NOMO-1 (cell line): ENCODE results near the gene TNPO3.
"Not testable (repeated sequence)": the region's sequence is repeated elsewhere in the genome, so short reads cannot be mapped to it uniquely, and the experiment has no call there.

Experiments used
- DNase-seq, 2 experiments: peaks; one replicate each; lab custom pipeline; 2025; ENCODE audit not compliant: unreplicated experiment in 2 of 2; lab: John Stamatoyannopoulos, UW

TNPO3 gene

GRCh38 chr7:128968624-128969023 lies 86.3 kb downstream of the TNPO3 start:
- DNase-seq: no peak

DNA sequence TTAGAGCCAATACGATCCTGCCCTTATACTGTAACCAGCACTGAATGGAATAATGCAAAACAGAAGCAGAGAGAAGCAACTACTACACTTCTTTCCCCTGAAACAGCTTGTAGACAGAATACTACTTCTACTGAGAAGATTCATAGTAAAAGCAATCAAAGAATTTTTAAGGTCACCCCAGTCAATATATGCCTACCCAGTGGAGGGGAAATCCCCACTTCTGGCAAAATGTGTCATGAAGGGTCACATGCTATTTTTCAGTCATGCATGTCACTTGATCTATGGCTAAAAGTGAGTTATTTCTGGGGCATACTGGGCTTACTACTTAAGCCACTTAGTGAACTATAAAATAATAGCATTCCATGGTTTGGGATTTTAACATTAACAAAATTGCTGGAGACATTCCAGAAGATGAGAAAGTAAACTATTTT lies 91.6 kb downstream of the TNPO3 start:
- DNase-seq: no peak

DNA sequence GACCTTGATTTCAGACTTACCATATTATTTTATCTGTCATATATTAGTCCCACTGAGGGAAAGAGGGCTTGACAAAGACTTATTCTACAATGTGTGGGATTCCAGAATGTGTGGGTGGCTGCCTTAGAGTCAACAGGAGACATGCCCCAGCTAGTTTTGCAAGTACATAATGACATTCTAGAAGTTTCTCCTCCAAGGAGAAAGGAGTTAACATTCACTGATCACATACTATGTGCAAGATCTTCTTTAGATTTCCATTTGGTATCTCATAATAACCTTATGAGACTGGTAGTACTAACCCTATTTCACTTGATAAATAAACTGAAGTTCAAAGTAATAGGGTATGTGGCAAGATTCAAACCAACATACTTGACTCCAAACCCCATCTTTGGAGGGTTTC lies 92.0 kb downstream of the TNPO3 start:
- no peak for DNase-seq

DNA sequence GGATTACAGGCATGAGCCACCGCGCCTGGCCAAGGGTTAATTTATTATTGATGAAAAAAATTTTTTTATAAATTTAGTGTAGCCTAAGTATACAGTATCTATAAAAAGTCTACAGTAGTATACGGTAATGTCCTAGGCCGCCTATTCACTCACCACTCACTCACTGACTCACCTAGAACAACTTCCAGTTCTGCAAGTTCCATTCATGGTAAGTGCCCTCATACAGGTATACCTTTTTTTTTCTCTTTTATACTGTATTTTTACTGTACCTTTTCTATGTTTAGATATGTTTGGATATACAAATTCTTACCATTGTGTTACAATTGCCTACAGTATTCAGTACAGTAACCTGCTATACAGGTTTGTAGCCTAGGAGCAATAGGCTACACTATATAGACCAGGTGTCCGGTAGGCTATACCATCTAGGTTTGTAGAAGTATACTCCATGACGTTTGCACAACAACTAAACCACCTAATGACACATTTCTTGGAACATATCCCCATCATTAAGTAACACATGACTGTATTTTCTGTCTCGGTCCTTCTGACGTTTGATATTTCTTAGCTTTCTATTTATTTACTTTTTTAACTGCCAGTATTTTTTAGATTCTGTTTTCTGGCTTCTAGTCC lies 93.8 kb downstream of the TNPO3 start:
- DNase-seq: no peak

DNA sequence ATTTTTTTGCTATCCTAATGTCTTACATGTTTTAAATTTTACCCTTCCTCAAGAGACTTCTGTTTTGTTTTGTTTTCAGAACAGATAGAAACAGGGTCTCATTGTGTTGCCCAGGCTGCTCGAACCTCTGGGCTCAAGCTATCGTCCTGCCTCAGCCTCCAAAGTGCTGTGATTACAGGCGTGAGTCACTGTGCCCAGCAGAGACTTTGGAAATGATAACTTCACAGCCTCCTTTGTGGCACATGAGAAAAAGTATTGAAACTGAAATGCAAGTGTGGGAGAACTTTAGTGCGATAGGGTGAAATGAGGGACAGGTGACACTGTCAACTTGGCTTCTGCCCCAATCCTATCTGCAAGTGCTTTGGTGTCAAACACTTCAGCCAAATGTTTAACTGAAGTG lies 95.6 kb downstream of the TNPO3 start:
- DNase-seq: no peak

DNA sequence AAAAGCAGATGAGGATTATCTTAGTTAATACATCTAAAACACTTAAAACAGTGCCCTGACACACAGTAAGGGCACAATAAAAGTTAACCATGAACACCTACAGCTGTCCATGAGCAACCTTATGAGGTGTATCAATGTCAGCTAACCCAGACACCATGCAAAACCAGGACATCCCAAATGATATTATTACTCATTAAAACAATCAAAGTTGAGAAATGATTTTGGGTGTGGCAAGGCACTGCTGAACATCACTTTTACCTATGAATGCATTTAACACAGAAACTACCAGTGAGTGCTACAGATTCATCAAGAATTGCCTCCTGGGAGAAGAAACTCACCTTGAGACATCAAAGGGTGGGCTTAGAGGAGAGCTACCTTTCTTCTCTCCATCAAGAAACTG lies 98.9 kb downstream of the TNPO3 start:
- no peak for DNase-seq

DNA sequence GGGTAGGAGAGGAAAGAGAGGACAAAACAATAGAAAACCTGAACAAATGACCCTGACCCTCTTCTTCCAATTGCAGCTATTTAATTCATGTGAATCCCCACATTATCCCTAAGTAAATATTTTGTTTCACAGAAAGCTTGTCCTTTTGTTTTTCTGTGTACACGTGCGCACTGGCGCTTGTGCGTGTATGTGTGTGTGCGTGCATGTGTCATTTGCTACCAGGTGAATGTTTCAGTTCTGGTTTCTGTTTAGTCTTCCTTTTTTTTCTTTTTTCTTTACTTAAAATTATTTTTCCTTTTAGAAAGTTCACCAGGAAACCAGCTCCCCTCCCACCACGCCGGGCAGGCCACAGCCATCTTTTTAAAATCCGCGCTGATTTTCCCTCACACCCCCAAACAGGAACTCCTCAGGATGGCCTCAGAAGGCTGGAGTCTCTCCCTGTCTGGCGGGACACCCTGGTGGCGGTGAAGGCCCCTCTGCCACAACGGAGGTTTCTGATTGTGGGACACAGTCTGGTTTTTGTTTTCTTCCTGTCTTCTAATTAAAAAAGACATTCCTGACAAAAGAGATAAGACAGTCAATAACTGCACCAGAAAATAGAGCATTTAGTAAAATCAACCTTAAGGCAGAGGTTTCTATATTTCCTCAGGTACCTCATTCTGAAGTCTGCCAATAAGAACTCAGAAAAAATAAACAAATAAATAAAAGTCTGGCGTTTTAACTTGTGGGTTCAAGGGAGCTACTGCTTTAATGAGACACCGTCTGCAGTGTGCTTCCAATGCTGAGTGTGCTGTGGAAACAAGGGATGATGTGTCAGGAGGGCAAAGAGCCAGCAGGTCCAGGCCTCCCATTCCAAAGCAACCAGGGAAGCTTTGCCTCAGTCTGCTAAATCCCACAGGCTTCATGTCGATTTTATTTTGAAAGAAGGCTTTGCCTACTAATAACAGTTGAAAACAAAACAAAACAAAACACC lies 99.8 kb downstream of the TNPO3 start:
- no peak for DNase-seq

DNA sequence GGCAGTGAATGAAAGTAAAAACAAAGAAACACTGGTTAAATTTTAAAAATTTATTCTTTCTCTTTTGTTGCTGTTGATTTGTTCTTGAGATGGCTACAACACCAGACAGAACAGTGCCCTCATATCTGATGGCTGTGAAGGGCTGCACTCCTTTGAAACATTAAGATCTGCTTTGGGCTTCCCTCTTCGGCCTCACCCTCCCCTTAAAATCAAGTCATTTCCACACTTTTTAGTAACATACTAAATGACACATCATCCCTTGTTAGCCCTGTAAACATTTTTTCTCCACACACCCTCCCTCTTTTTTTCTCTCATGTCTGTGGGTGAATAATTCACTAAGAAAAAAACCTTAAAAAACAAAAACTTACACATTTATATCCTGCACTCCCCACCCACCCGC lies 100.8 kb downstream of the TNPO3 start:
- DNase-seq: no peak

DNA sequence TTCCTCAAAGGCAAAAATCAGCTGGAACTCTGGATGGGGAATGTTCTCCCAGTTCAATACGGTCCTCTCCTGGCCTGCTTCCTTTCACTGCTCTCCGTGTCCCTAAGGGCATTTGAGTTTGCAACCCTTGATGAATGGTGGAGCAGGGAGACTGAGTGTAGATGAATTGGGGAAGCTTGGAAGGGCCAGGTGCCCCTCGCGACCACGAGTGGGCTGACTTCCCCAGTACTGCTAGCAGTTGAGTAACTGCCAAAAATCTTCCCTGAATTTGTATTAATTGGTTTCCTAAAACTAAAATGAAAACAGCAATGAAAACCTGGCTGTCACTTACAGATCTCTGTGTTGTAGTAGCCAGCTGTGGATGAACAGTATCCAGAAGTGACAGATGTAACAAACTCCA lies 103.6 kb downstream of the TNPO3 start:
- no peak for DNase-seq

DNA sequence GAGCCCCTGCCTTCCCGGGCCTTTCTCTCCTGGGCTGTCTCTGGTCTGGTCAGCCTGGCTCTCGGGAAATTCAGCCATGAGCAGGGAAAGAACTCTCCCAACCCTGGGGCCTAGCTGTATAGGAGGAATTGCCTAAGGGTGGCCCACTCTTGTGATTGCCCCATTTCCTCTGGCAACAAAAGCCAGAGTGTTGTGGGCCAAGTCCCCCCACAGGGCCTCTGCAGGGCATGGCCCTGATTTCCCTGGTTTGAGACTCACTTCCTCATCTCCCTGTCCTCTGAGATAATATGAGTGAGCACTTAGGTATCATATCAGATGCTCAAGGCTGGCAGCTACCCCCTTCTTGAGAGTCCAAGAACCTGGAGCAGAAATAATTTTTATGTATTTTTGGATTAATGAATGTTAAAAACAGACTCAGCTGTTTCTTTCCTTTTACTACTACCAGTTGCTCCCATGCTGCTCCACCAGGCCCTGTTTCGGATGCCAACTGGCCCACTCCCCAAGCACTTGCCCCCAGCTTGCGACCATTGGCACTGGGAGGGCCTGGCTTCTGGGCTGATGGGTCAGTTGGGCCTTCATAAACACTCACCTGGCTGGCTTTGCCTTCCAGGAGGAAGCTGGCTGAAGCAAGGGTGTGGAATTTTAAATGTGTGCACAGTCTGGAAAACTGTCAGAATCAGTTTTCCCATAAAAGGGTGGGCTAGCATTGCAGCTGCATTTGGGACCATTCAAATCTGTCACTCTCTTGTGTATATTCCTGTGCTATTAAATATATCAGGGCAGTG lies 105.7 kb downstream of the TNPO3 start:
- peak; percentile 60 to 69 for DNase-seq

DNA sequence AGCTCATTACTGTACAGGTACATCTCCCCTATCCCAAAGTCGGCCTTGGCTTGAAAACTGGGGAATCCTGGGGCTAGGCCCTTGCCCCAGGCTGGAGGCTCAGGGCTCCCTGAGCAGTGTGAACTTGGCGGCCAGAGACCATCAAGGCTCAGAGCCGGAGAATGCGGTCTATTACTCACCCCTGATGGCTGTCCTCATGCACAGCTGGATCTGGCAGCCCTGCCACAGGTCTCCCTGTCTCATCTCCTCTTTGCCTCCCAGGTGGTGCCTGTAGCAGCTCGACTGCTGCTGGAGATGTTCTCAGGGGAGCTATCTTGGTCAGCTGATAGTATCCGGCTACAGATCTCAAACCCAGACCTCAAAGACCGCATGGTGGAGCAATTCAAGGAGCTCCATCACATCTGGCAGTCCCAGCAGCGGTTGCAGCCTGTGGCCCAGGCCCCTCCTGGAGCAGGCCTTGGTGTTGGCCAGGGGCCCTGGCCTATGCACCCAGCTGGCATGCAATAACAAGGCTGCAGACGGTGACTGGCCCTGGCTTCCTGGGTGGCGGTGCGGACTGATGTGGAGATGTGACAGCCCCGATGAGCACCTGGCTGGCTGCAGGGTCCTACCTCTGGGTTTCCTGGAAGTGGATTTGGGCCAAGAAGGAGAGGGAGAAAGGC lies 106.5 kb downstream of the TNPO3 start:
- DNase-seq: peak in 1 of 2 experiments; percentile 44

DNA sequence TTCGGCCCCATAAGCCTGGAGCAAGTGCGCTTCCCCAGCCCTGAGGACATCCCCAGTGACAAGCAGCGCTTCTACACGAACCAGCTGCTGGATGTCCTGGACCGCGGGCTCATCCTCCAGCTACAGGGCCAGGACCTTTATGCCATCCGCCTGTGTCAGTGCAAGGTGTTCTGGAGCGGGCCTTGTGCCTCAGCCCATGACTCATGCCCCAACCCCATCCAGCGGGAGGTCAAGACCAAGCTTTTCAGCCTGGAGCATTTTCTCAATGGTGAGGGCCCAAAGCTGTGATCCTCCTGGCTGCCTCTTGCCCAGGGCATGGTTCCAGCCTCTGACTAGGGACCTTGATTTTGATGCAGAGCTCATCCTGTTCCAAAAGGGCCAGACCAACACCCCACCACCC lies 107.1 kb downstream of the TNPO3 start:
- no peak for DNase-seq

DNA sequence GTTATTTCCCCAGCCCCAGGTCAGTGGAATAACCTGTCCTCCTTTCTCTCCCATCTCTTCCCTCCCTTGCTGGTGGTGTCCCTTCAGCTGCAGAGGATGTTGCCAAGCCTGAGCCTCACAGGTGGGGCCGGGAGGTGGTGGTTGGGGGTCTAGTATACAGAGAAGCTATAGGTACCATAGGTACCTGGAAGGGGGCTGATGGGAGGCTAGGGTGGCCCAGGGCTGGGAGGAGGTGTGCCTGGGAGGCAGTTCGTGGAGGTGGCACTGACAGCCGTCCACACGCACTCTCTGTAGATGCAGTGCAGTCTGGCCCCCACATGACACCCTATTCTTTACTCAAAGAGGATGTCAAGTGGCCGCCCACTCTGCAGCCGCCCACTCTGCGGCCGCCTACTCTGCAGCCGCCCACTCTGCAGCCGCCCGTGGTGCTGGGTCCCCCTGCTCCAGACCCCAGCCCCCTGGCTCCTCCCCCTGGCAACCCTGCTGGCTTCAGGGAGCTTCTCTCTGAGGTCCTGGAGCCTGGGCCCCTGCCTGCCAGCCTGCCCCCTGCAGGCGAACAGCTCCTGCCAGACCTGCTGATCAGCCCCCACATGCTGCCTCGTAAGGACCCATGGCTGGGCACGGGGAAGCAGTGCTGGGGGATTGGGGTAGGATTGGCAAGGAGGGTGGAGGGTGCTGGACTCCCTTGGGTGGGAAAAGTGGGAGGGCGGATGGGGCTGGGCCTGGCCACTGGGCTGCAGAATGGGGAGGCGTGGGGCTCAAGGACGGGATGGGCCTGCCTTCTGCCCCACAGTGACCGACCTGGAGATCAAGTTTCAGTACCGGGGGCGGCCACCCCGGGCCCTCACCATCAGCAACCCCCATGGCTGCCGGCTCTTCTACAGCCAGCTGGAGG lies 107.7 kb downstream of the TNPO3 start:
- DNase-seq: no peak

- DNase-seq: no peak
These were observed 109.1 kb downstream of the TNPO3 start for GRCh38 chr7:128945668-128946366.

GRCh38 chr7:128944487-128945236 lies 110.2 kb downstream of the TNPO3 start:
- no peak for DNase-seq

DNA sequence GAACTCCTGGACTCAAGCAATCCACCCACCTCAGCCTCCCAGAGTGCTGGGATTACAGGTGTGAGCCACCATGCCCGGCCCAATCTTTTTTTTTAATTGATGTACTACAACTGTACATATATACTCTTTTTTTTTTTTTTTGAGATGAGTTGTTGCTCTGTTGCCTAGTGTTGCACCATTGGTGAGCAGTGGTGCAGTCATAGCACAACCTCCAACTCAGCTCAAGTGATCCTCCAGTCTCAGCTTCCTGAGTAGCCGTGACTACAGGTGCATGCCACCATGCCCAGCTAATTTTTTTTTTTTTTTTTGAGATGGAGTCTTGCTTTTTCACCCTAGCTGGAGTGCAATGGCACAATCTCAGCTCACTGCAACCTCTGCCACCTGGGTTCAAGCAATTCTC lies 111.7 kb downstream of the TNPO3 start:
- not testable (repeated sequence) for DNase-seq

GRCh38 chr7:128941946-128942526 lies 112.9 kb downstream of the TNPO3 start:
- no peak for DNase-seq

- no peak for DNase-seq
These were observed 113.5 kb downstream of the TNPO3 start for GRCh38 chr7:128941323-128941890.
